Measurements from ENCODE around the gene PCBP3. TPM values are rescaled to one million over a fixed set of nuclear protein-coding genes. Genes with fewer than 3 reads are reported as not detected.

Gene PCBP3
- total and polyA plus RNA-seq, 2 donors (not counting 3 experiments of a cell fraction or from before 2014, with no cell fraction given), result 0.06 to 1.1 TPM

DNA sequence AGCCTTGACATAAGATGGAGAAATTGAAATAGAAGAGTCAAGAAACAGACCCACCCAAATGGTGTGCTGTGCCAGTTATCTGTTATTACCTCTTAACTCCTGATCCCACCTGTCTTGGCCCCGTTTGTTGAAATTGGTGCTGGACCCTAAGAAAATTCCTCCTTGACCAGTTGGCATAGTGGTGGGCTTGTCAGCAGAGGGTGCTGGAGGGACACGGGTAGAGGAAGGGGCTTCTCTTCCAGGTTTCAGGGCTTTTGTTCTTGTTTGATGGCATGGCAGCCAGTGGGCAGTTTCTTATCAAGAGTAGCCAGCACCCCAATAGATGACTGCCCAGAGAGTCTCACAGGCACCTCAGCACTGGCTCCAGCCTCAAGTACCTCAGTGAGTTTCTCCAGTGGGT is 51.6 kb downstream of the PCBP3 start:
- FAIRE-seq, result no peak
- DNase-seq (ENCODE audit: low read depth, low spot score), result no peak

More for the DNA sequence above, 51.6 kb downstream of the PCBP3 start:
- H3K9me3 ChIP-seq (replicated peaks; ENCODE audit: control insufficient read depth, insufficient read depth, low read length), result no peaks in the 10 kb centered on the region
- no peak overlapping the region for H3K27ac ChIP-seq (ENCODE audit: insufficient read depth, low read depth, low read length)
- peaks cover 4 to 6% of the 10 kb centered on the region in 2 experiments for H3K27me3 ChIP-seq (ENCODE audit: control insufficient read depth in 2 of 2, insufficient read depth in 2 of 2, low read length in 2 of 2)
- ChIA-PET POLR2A (no interaction called here), CTCF (no interaction called here)
- H3K9ac ChIP-seq (replicated peaks; ENCODE audit: extremely low read depth, insufficient read depth, low read length), result no peak overlapping the region
- TF ChIP-seq POLR2A (IDR thresholded peaks at IDR 0.05; ENCODE audit: low read depth, low read length), result no peak
- TF ChIP-seq EZH2 (IDR thresholded peaks at IDR 0.05; ENCODE audit: borderline replicate concordance, low read depth, low read length, severe bottlenecking), result no peak
- no peak for TF ChIP-seq POLR2AphosphoS5 (IDR thresholded peaks at IDR 0.05; ENCODE audit: insufficient read depth, low read depth, low read length)
- no peak for TF ChIP-seq GATA2 (IDR thresholded peaks at IDR 0.05; ENCODE audit: insufficient read depth, insufficient read length, low read depth, low read length)
- TF ChIP-seq, protein P1, sequence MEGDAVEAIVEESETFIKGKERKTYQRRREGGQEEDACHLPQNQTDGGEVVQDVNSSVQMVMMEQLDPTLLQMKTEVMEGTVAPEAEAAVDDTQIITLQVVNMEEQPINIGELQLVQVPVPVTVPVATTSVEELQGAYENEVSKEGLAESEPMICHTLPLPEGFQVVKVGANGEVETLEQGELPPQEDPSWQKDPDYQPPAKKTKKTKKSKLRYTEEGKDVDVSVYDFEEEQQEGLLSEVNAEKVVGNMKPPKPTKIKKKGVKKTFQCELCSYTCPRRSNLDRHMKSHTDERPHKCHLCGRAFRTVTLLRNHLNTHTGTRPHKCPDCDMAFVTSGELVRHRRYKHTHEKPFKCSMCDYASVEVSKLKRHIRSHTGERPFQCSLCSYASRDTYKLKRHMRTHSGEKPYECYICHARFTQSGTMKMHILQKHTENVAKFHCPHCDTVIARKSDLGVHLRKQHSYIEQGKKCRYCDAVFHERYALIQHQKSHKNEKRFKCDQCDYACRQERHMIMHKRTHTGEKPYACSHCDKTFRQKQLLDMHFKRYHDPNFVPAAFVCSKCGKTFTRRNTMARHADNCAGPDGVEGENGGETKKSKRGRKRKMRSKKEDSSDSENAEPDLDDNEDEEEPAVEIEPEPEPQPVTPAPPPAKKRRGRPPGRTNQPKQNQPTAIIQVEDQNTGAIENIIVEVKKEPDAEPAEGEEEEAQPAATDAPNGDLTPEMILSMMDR (IDR thresholded peaks at IDR 0.05; ENCODE audit: extremely low read depth in 1 of 2, insufficient read depth in 1 of 2, low read depth in 1 of 2, low read length in 2 of 2), result no peak
- TF ChIP-seq JUN (IDR thresholded peaks at IDR 0.05; ENCODE audit: borderline replicate concordance, insufficient read depth, insufficient read length, low read depth), result no peak
- TF ChIP-seq, protein P2, sequence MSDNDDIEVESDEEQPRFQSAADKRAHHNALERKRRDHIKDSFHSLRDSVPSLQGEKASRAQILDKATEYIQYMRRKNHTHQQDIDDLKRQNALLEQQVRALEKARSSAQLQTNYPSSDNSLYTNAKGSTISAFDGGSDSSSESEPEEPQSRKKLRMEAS (IDR thresholded peaks at IDR 0.05; ENCODE audit: insufficient read depth, insufficient read length), result no peak
- TF ChIP-seq MYC (IDR thresholded peaks at IDR 0.05; ENCODE audit: low read depth, low read length), result no peak
- TF ChIP-seq FOS (IDR thresholded peaks at IDR 0.05; ENCODE audit: borderline replicate concordance, insufficient read depth, low read length), result no peak
- no peak overlapping the region for H2AFZ ChIP-seq (ENCODE audit: low read depth, low read length)
- BruUV-seq (replicated peaks), result no TSS peak
- intact Hi-C loops (cut with micrococcal nuclease), result no loop called here
- H4K20me1 ChIP-seq (replicated peaks; ENCODE audit: control insufficient read depth, extremely low read depth, insufficient read depth, low read length), result no peaks in the 10 kb centered on the region
- no peak overlapping the region for H3K4me2 ChIP-seq (ENCODE audit: insufficient read depth, low read length)
- no peaks in the 10 kb centered on the region for H3K4me1 ChIP-seq (ENCODE audit: control insufficient read depth, extremely low read depth, insufficient read depth, low read length)
- dilution Hi-C loops (cut with MboI; ENCODE audit: extremely low pct_ligation_motif_present, low sequenced_read_pairs), result no loop called here
- no peaks in the 10 kb centered on the region for H3K36me3 ChIP-seq (ENCODE audit: control insufficient read depth in 2 of 2, extremely low read depth in 1 of 2, insufficient read depth in 2 of 2, low read length in 2 of 2)
- H3K79me2 ChIP-seq (ENCODE audit: control insufficient read depth, insufficient read depth, low read length), result no peaks in the 10 kb centered on the region
- H3K4me3 ChIP-seq (replicated peaks in 1 of 3; ENCODE audit: insufficient read depth in 1 of 3, low read depth in 1 of 3, low read length in 3 of 3), result no peak overlapping the region
- no peaks in the 10 kb centered on the region for H3K9me1 ChIP-seq (replicated peaks; ENCODE audit: control insufficient read depth, extremely low read depth, insufficient read depth, low read length)

All from endothelial cell of umbilical vein (primary cell).